ENCODE results near the gene BAG5. TPM values are rescaled to one million over a fixed set of nuclear protein-coding genes. Genes with fewer than 3 reads are reported as not detected.

The BAG5 gene
- total and polyA plus RNA-seq, 2 of the 4 experiments (the other 2 are of a cell fraction) = 6.7 to 22.2 TPM

DNA sequence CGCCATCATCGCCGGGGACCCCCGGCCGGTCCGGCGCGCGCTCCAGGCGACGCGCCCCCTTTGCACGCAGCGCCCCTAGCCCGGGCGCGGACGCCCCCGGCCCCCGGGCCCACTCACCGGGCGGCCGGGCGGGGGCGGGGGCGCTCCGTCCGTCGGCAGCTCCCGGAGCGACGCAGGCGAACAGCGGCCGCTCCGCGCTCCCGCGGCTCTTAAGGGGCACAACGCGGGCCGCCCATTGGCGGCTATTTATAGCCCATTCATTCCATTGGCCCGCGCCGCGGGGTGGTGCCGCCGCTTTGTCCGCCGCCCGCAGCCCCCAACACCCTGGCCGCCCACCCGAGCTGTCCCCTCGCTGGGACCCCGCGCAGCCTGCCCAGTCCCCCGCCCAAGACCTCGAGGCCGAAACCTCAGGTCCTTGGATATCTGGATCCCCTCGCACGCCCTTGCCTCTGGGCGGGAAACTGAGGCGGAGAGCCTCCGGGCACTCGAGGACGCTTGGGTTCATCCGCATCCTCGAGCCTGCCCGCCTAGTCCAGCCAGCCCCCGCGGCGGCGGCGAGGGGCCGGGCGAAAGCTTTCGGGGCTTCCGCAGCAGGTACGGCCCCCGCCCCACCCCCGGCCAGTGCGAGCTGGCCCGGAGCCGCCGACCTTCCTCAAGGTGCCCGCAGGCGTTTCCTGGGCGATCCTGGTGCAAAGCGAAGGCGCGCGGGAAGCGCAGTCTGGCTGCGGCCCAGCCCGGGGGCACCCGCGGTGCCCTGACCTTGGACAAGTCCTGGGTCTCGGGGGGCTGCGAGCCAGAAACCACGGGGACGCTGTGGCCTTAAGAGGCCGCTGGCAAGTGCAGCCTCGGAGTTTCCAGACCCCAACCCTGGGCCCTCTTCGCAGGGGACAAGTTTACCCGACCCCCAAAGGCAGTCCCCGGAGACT, 39.5 kb downstream of the BAG5 start, which contains the start of gene CKB:
TSS of gene CKB (minus strand) at position 182 of the 926 bp plus-strand sequence. CDS start 337 bp downstream, outside the sequence.
- ChIA-PET POLR2A (ENCODE audit: unreplicated experiment) (no interaction called here), CTCF (no interaction called here)
- H3K9me1 ChIP-seq (ENCODE audit: insufficient read depth, low read length) = no peaks in the 10 kb centered on the region; the same call in 1 of the 2 replicates
- H4K91ac ChIP-seq (ENCODE audit: insufficient read depth, low read depth, low read length) = no peak within 1 kb of the TSS
- H3K4me1 ChIP-seq (ENCODE audit: control insufficient read depth, insufficient read depth, low read length) = peaks cover 17% of the 10 kb centered on the region
- H3K23ac ChIP-seq (ENCODE audit: low read depth, low read length) = peak within 1 kb of the TSS; percentile 20; the same call in 1 of the 2 replicates
- H2AFZ ChIP-seq (replicated peaks; ENCODE audit: low read length, poor library complexity) = peak within 1 kb of the TSS; percentile 88
- H2BK20ac ChIP-seq (ENCODE audit: low read depth, low read length) = no peak within 1 kb of the TSS
- H3K4ac ChIP-seq (ENCODE audit: low read depth, low read length) = peak within 1 kb of the TSS; percentile 18; the same call in 1 of the 2 replicates
- ATAC-seq (ENCODE audit: low read depth) (peak; percentile 45), DNase-seq (peak; percentile 45)
- dilution Hi-C loops (cut with HindIII; ENCODE audit: low sequenced_read_pairs, unreplicated experiment) = no loop called here
- H2AK9ac ChIP-seq (replicated peaks; ENCODE audit: low read depth, low read length, poor library complexity) = peak within 1 kb of the TSS; percentile 44
- no peak within 1 kb of the TSS for H3K56ac ChIP-seq (ENCODE audit: extremely low read depth, insufficient read depth, low read length)
- no peak within 1 kb of the TSS for H3K9ac ChIP-seq (ENCODE audit: low read depth, low read length)
- no peaks in the 10 kb centered on the region for H3K36me3 ChIP-seq (ENCODE audit: control insufficient read depth, insufficient read depth, low read length)
- 2% methylated on average over 64 of the region's 107 CpGs; no CpG with 5 or more reads in 1 of the 2 experiments for WGBS, 2 experiments (ENCODE audit: extremely low coverage in 2 of 2, insufficient read length in 1 of 2)
- H2AK5ac ChIP-seq (ENCODE audit: low read depth, low read length) = 0 out of 2 replicates have a peak within 1 kb of the TSS, but pooled peaks have one; percentile 56
- intact Hi-C loops (cut with micrococcal nuclease) = no loop called here
- H3K27ac ChIP-seq (ENCODE audit: insufficient read depth, low read length) = no peak within 1 kb of the TSS
- peak within 1 kb of the TSS; percentile 99 for H3K4me2 ChIP-seq (ENCODE audit: low read depth, low read length)
- BruUV-seq (replicated peaks) = no TSS peak
- H3K14ac ChIP-seq (replicated peaks; ENCODE audit: low read depth, low read length) = no peak within 1 kb of the TSS
- no peak within 1 kb of the TSS for H4K8ac ChIP-seq (ENCODE audit: low read depth in 2 of 2, low read length in 2 of 2)
- H3K18ac ChIP-seq (ENCODE audit: low read depth, low read length) = no peak within 1 kb of the TSS
- peak within 1 kb of the TSS; percentile 59 for H3K4me3 ChIP-seq (ENCODE audit: insufficient read depth, low read depth, low read length)
- H2BK120ac ChIP-seq (ENCODE audit: low read depth, low read length) = no peak within 1 kb of the TSS
- H3K27me3 ChIP-seq (ENCODE audit: control insufficient read depth, insufficient read depth, low read length) = peaks cover 15% of the 10 kb centered on the region
- H2BK15ac ChIP-seq (ENCODE audit: low read depth, low read length) = no peak within 1 kb of the TSS
- H4K20me1 ChIP-seq (ENCODE audit: insufficient read depth, low read length) = peaks cover 11% of the 10 kb centered on the region
- H3K79me1 ChIP-seq (ENCODE audit: low read depth in 1 of 2, low read length in 2 of 2) = peaks cover 0 to 5% of the 10 kb centered on the region in 2 experiments; a peak in 1 of 4 replicates
- TF ChIP-seq MXI1 (IDR thresholded peaks at IDR 0.05; ENCODE audit: borderline replicate concordance, low read depth, low read length) = no peak
- TF ChIP-seq POLR2A (IDR thresholded peaks at IDR 0.05; ENCODE audit: low read depth, low read length) = peak; percentile 88
- no peak within 1 kb of the TSS for H2BK5ac ChIP-seq (ENCODE audit: low read depth, low read length, poor library complexity, severe bottlenecking)
- in situ Hi-C loops (cut with MboI; ENCODE audit: low sequenced_read_pairs) = no loop called here
- H4K5ac ChIP-seq (ENCODE audit: low read depth, low read length) = no peak within 1 kb of the TSS
- no peaks in the 10 kb centered on the region for H3K9me3 ChIP-seq (ENCODE audit: control insufficient read depth, insufficient read depth, low read length)
